ENCODE results near the gene SCUBE2.
"Not testable (repeated sequence)": the region's sequence is repeated elsewhere in the genome, so short reads cannot be mapped to it uniquely, and the experiment has no call there.

Gene SCUBE2

DNA sequence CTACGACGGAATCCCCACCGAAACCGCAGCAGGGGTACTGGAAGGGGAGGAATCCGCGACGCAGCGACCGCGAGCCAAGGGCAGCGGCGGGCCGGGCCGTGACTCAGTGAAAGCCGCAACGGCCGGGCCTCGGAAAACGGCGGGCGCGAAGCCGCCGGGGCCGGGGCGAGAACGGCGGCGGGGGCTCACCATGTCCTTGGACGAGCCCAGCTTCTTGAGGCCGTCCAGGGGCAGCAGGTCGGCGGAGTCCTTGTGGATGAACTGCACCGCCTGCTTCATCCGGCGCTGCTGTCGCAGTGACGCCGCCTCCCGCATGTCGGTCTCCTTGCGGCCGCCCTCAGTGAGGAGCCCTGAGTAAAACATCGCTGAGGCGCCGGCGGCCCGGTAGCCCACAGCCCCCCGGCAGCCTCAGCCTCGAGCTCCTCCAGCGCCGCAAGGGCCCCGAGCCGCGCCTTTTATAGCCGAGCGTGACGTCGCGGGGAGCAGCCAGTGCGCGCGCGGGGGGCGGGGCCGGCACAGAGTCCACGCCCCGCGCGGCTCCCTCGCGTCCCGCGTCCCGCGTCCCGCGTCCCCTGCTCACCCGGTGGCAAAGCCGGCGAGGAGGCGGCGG lies 87.7 kb downstream of the SCUBE2 start, which contains the start of gene NRIP3:
NRIP3 (minus strand) TSS at position 429 of the 610 bp plus-strand sequence; CDS start at position 363, 66 bp downstream.
- no peak for DNase-seq

DNA sequence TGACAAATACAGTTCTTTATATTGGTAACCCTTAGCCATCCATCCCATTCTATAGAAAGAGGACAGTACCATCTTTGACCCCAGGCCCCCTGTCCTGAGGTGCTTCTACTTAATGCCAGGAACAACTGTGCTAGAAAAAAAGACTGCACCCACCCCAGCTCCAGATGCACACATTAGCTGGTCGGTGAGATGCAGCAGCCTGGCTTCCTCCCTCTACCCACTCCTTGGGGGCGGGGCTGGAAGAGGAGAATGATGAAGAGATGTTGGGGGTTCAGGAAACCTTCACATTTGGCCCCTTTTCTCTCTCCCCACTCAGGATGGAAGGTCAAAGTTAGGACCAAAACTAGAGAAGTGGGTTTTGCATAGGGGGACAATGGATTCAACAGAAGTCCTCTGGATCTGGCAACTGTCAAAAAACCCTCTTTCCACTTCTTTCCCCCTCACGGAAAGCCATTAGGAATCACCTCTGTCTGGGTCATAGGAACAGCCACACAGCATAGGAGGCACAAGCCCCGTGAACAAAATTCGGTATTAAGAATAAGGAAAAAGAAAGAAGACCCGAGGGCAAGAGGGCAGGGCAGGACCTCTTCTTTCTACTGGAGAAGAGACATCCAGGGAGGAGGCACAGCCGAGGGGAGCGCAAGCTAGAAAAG lies 88.4 kb downstream of the SCUBE2 start:
- no peak for DNase-seq

DNA sequence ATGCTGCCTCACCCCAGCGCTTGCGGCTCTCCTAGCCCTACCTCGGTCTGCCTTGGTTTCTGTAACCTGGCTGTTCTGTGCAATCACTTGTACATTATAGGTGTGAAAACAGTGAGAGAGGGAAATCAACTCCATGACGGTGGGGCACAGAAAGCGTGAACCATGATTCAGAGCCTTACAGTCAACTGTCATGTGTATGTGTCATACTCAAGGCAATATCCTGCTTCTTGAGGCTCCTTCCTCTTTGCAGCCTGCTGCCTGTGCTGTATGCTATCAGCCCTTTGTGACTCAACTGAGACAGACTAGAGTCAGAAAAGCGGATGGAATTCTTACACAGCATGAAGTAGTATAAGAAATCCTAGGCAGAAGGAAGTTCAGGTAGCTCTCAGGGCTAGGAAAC lies 89.7 kb downstream of the SCUBE2 start:
- peak; percentile 45 for DNase-seq

DNA sequence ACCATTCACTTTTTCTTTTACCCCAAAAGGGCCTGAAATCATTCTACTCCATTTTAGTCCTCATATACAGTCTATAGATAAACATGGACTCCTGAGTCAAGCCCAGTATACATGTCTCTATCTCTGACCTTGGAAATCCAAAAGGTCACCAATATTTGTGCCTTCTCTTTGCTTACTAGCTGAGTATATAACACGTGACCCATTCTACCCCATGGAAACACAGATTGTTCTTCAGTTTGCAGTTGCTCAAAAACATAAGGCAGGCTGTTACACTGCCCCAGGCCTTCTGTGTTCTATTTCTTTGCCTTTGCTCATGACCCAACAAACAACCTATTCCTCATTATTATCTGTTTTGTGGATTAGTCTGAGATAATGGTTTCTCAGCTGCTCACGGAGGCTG lies 93.4 kb downstream of the SCUBE2 start:
- no peak for DNase-seq

DNA sequence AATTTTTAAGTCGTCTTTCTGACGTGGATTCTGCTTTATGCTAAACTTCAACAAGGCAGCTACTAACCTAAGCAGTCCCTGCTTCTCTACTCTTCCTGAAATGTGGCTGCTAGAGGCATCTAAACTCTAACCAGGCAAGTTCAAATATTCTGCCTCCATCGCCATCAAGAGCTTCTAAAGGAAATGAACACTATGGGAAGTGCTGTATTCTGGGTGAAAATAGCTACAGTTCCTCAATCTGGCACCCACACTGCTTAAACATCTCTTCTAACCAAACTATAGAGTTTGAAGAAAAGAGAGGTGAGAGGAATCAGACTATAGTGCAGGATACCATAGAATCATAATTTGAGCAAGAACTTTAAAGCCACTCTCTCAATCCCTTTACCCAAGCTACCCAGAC lies 93.9 kb downstream of the SCUBE2 start:
- DNase-seq, result no peak

DNA sequence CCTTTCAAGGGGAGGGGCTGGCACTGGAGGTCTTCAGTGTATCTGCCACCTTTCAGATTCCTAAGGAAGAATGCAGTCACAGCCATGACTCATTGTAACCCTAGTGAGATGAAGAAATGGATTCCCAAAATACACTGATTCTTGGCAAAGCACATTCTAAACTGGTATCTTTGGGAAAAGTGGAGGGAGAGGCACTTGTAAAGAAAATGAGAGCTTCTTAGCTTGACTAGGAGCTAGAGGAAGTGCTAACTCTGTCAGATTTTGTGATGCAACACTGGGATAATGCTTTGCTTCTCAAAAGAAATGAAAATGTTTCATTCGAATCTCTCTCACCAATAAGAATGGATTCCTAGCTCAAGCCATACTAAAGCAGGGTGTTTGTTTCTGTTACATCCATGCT lies 101.9 kb downstream of the SCUBE2 start:
- DNase-seq, result no peak

DNA sequence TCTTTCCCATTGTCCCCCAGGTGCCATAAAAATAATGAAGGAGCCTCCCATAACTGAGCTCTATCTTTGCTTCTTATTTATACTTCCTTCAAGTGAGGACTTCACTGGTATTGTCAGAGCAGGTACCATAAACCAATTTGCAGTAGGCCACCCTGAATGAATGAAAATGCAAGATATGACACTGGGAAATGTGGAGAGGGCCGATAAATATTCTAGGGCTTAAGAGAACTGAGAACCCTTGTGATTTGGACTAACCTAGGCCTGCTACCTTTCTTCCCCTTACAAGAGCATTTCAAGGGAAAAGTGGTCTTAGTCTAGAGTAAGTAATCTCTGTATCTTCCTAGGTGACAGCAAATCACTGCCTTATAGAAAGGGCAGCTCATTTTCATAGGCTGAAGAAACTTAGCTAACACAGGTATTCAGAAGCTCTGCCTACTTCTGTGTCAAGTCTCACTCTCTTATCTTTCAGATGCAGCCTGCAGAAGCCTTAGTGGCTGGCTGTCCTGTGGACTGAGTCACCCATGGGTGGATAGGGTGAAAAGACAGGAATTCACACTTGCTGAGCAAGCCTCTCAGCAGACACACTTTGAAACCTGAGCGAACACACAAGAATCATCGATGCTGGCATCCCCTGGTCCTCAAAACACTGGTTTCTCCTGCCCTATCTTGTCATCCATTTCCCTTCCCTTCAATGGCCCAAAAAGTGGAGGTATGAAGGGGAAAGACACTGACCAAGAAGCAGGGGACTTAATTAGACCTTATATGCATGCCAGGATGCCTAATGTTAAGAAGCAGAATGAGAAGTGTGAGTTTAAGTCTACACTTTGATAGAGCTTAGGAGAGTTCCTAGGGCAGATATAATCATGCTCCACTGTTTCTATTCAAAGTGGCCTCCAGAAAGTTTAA lies 102.8 kb downstream of the SCUBE2 start:
- no peak for DNase-seq

DNA sequence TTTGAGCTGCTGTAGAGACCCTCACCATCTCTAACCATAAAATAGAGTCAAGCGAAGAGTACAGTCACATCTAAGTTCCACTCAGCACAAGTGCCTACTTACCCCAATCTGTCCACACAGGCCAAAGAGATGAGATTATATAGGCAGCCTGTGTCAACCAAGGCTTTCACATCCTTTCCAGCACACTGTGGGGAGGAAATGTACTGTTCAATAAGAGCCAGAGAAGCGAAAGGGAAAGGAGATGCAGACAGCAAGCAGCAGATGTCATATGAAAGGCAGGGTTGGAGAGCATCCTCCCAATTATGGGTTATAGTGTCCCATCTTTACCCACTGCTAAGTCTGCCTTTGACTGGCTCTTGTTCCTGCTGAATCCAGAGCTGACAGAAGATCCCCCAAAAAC lies 104.0 kb downstream of the SCUBE2 start:
- DNase-seq, result no peak

DNA sequence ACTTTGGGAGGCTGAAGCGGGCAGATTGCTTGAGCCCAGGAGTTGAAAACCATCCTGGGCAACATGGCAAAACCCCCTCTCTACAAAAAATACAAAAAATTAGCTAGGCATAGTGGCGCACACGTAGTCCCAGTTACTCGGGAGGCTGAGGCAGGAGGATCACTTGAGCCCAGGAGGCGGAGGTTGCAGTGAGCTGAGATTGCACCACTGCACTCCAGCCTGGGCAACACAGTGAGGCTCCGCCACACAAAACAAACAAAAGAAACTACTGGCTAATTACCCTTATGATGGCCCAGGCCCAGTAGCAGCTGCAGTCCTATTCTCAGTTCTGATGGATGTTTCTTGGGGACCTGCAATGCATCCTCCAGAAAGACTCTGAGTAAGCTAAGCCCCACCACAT lies 104.6 kb downstream of the SCUBE2 start:
- DNase-seq, result not testable (repeated sequence)

DNA sequence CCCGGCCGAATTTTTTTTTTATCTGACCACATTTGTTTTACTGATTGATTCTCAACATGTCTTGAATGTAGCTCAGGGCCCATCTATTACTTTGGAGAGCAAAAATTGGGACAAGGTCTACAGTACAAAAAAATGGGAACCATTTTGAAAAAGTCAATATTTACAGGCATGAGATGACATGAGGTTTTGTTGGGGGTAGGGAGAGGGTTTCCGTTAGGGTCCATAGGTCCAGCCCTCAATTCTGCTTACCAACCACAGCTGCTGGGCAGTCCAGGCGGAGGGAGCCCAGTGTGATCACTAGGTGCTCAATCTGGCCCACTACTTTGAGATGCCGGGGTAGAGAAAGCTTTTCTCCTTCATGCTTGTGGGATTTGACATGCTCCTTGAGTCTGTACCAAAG lies 105.9 kb downstream of the SCUBE2 start:
- DNase-seq, result no peak

DNA sequence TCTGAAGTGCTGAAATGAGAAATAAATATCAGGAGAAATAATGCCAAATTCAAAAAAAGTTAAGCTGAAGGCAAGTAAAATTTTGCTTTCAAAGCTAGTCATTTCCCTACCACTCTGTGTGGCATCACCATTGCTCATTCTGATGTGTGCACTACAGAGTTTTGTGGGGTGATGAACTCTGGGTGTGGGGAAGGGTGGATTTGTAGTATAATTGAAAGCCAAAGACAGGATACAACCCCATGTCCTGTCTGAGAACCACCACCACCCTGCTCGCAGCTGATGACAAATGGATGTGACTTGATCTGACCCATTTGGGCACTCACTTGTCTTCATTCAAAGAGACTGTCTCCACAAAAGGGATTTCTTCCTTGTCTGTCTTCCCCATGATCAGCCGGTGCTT lies 107.8 kb downstream of the SCUBE2 start:
- DNase-seq, result no peak

DNA sequence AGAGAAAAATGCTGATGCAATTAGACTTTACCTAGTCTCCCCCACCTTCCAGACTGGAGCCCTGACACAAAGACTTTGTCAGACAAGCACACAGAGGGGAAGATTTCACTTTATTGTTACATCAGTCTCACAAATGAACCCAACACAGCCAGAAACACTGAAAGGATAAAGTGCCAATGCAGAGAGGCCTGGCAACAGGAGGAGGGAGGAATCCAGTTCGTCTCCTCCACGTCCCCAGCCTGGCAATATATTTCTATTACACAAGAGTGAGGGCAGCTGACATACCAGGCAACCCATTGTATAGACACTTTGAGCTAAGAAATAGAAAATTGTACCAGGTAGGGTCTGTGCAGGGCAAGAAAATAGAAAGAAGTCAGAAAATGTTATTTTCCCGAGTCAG lies 110.9 kb downstream of the SCUBE2 start:
- no peak for DNase-seq

DNA sequence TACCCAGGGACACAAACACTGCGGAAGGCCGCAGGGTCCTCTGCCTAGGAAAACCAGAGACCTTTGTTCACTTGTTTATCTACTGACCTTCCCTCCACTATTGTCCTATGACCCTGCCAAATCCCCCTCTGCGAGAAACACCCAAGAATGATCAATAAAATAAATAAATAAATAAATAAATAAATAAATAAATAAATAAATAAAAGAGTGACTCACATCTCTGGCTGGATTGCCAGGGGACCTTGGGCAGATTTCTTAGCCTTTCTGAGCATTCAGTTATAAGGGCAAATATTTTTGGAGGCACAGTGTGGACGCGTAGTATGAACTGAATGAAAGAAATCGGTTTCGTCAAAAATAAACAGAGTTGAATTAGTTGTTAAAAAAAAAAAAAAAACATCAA lies 112.0 kb downstream of the SCUBE2 start:
- not testable (repeated sequence) for DNase-seq

DNA sequence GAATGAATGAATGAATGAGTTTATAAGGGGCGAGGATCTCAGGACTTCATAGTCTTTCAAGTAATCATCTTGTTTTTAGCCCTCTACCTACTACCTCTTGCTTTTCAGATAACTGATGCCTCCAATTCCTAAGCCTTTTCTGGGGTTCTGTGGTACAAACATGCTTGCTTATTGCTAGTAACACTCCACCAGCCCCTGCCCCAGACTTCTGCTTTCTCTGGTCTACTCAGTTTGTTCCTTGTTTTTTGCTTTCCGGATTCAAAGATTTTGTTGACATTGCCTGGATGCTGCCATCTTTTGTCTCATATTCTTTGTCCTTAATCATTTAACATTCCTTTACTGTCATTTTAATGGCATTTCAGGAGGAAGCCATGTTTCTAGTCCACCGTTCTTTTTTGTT lies 118.3 kb downstream of the SCUBE2 start:
- DNase-seq, result no peak

DNA sequence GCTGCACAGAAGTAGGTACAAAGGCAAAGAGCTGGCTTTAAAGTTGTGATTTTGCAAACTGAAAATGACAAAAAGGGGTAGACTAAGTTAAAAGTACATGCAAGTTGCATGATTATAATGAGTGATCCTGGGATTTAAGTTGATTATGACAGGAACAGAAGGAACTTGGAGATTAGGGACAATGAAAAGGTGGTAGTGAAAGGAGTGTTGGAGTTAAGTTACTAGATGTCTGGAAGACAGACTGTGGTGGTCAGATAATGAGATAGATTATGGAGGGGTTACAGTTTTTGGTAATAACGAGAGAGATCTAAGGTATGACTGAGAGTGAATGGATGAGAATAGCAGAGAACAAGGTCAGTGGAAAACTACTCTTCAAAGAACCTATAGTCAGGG lies 119.5 kb downstream of the SCUBE2 start:
- DNase-seq, result no peak

DNA sequence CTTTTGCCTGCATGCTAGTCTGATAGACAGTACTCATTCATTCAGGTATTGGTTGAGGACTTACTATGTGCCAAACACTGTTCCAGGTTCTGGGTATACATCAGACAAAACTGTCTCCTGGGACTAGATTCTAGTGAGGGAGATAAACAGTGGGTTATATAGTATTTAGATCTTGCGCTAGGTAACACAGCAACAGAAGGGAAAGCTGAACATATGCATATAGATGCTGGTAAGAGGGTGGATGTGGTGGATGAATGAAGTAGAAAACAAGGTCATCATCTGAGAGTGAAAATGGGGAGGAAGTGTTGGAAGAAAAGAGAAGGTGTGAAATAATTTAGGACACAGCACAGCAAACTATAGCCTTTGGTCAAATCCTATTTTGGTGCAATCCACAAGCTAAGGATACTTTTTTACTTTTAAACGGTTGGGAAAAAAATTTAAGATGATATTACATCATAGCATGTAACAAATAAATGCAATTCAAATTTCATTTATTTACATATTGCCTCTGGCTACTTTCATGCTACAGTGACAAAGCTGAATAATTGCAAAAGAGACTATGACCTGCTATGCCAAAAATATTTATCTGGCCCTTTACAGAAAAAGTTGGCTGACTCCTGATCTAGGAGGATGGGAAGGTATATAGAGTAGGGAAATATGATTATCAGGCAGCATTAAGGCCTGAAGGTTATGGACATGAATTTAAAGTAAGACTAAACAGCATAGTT lies 120.0 kb downstream of the SCUBE2 start:
- DNase-seq, result no peak

Data from GF-D8 (cell line).